COLO668 (cell line): ENCODE measurements around the gene LRRC8B.

ENCODE experiments used
- DNase-seq: peaks from one replicate; lab custom pipeline; 2025; ENCODE audit not compliant: unreplicated experiment; lab: John Stamatoyannopoulos, UW

Gene LRRC8B

GRCh38 chr1:89546082-89546889 lies 21.7 kb downstream of the LRRC8B start:
- DNase-seq = no peak

GRCh38 chr1:89546934-89547562 lies 22.4 kb downstream of the LRRC8B start:
- no peak for DNase-seq

- DNase-seq = no peak
Measured at GRCh38 chr1:89547563-89548116, 23.0 kb downstream of the LRRC8B start.

- no peak for DNase-seq
Measured at GRCh38 chr1:89548122-89548857, 23.7 kb downstream of the LRRC8B start.

GRCh38 chr1:89550995-89551394 lies 26.4 kb downstream of the LRRC8B start:
- no peak for DNase-seq

GRCh38 chr1:89552471-89553081 lies 27.9 kb downstream of the LRRC8B start:
- DNase-seq = peak; percentile 41

- DNase-seq = no peak
Measured at GRCh38 chr1:89553157-89553556, 28.5 kb downstream of the LRRC8B start.

- DNase-seq = no peak
Measured at GRCh38 chr1:89555550-89555949, 30.9 kb downstream of the LRRC8B start.

GRCh38 chr1:89556726-89557444 lies 32.3 kb downstream of the LRRC8B start:
- no peak for DNase-seq

GRCh38 chr1:89557445-89557825 lies 32.8 kb downstream of the LRRC8B start:
- no peak for DNase-seq

GRCh38 chr1:89557956-89558355 lies 33.3 kb downstream of the LRRC8B start:
- no peak for DNase-seq

- DNase-seq = no peak
Measured at GRCh38 chr1:89563957-89564604, 39.5 kb downstream of the LRRC8B start.

GRCh38 chr1:89565521-89565920 lies 40.9 kb downstream of the LRRC8B start:
- no peak for DNase-seq

- DNase-seq = no peak
Measured at GRCh38 chr1:89566761-89567174, 42.1 kb downstream of the LRRC8B start.

GRCh38 chr1:89567797-89568196 lies 43.2 kb downstream of the LRRC8B start:
- no peak for DNase-seq

- DNase-seq = no peak
Measured at GRCh38 chr1:89573410-89573809, 48.8 kb downstream of the LRRC8B start.

- DNase-seq = no peak
Measured at GRCh38 chr1:89574621-89575020, 50.0 kb downstream of the LRRC8B start.

- no peak for DNase-seq
Measured at GRCh38 chr1:89575207-89575606, 50.6 kb downstream of the LRRC8B start.

GRCh38 chr1:89576013-89576412 lies 51.4 kb downstream of the LRRC8B start:
- DNase-seq = no peak

GRCh38 chr1:89578151-89578550 lies 53.5 kb downstream of the LRRC8B start:
- DNase-seq = no peak
